OCI-LY7 (cell line): ENCODE results near the gene NLGN1.

Experiments
- CTCF ChIP-seq: fragments of 200-600 bp; sonication (generic); conservative IDR thresholded peaks from 2 replicates; pipeline ENCODE4 v1.5.1; 2014; ENCODE audit warnings: mild to moderate bottlenecking, antibody characterized with exemption, low read length, moderate library complexity, mixed read lengths
- EZH2phosphoT487 ChIP-seq: fragments of 200-600 bp; sonication (generic); IDR thresholded peaks from 2 replicates; pipeline ENCODE4 v1.6.1; 2018; ENCODE audit warnings: low read depth, borderline replicate concordance, mild to moderate bottlenecking, mixed run types, antibody characterized with exemption, low read length, moderate library complexity, mixed read lengths

- TF ChIP-seq CTCF, result no peak
- no peak for TF ChIP-seq EZH2phosphoT487
Observed at GRCh38 chr3:173404156-173404555, 6.6 kb downstream of the NLGN1 start.
